ENCODE measurements around the gene CLASP1. TPM values are rescaled to one million over a fixed set of nuclear protein-coding genes. Genes with fewer than 3 reads are reported as not detected.

The CLASP1 gene
- total RNA-seq, 1 experiment from 2014 or later = 49.2 TPM

- intact Hi-C loops (cut with micrococcal nuclease; ENCODE audit: unreplicated experiment) = no loop called here
- POLR2A ChIA-PET = no interaction called here
- no TSS peak for BruUV-seq (replicated peaks)
Observed at GRCh38 chr2:121473512-121473911, 175.8 kb downstream of the CLASP1 start.

GRCh38 chr2:121472470-121472993 lies 176.7 kb downstream of the CLASP1 start:
- no TSS peak for BruUV-seq (replicated peaks)
- ATAC-seq = no peak

More at GRCh38 chr2:121473512-121473911, 175.8 kb downstream of the CLASP1 start:
- in situ Hi-C loops (cut with HindIII; ENCODE audit: low pct_unique_long_range_greater_than_20kb, low sequenced_read_pairs) = no loop called here
- H3K4me1 ChIP-seq (ENCODE audit: control insufficient read depth, insufficient read depth, low read length) = no peaks in the 10 kb centered on the region
- H3K4me3 ChIP-seq (ENCODE audit: low read depth in 2 of 2, low read length in 2 of 2) = no peak overlapping the region
- CTCF ChIA-PET = no interaction called here
- no peaks in the 10 kb centered on the region for H3K36me3 ChIP-seq (ENCODE audit: control insufficient read depth, insufficient read depth, low read length)
- no peak overlapping the region for H3K27ac ChIP-seq (ENCODE audit: low read length)
- DNase-seq (ENCODE audit: low read depth, low spot score) (no peak), ATAC-seq (no peak)
- no peaks in the 10 kb centered on the region for H3K9me3 ChIP-seq (ENCODE audit: control insufficient read depth, insufficient read depth, low read depth, low read length)
- TF ChIP-seq TCF7L2 (IDR thresholded peaks at IDR 0.05; ENCODE audit: low read depth, low read length) = no peak
- TF ChIP-seq SIN3A (IDR thresholded peaks at IDR 0.05; ENCODE audit: borderline replicate concordance, insufficient read depth, low read depth, low read length) = no peak
- no peak for TF ChIP-seq POLR2AphosphoS5 (IDR thresholded peaks at IDR 0.05; ENCODE audit: low read depth, low read length)
- TF ChIP-seq CTCF (IDR thresholded peaks at IDR 0.05) = no peak
- TF ChIP-seq REST (IDR thresholded peaks at IDR 0.05; ENCODE audit: insufficient read depth in 1 of 2, low read depth in 2 of 2, low read length in 1 of 2) = no peak
- H3K27me3 ChIP-seq (ENCODE audit: control insufficient read depth, insufficient read depth, low read length) = no peaks in the 10 kb centered on the region

More at GRCh38 chr2:121472470-121472993, 176.7 kb downstream of the CLASP1 start:
- Histone ChIP-seq H3K36me3 (ENCODE audit: control insufficient read depth, insufficient read depth, low read length) (no peaks in the 10 kb centered on the region), H3K27ac (ENCODE audit: low read length) (no peak overlapping the region), H3K4me1 (ENCODE audit: control insufficient read depth, insufficient read depth, low read length) (no peaks in the 10 kb centered on the region), H3K9me3 (ENCODE audit: control insufficient read depth, insufficient read depth, low read depth, low read length) (no peaks in the 10 kb centered on the region), H3K27me3 (ENCODE audit: control insufficient read depth, insufficient read depth, low read length) (no peaks in the 10 kb centered on the region), H3K4me3 (ENCODE audit: low read depth in 2 of 2, low read length in 2 of 2) (no peak overlapping the region)
- TF ChIP-seq TCF7L2 (IDR thresholded peaks at IDR 0.05; ENCODE audit: low read depth, low read length) (no peak), CTCF (IDR thresholded peaks at IDR 0.05) (no peak), SIN3A (IDR thresholded peaks at IDR 0.05; ENCODE audit: borderline replicate concordance, insufficient read depth, low read depth, low read length) (no peak), POLR2AphosphoS5 (IDR thresholded peaks at IDR 0.05; ENCODE audit: low read depth, low read length) (no peak), REST (IDR thresholded peaks at IDR 0.05; ENCODE audit: insufficient read depth in 1 of 2, low read depth in 2 of 2, low read length in 1 of 2) (no peak)
- in situ Hi-C loops (cut with HindIII; ENCODE audit: low pct_unique_long_range_greater_than_20kb, low sequenced_read_pairs) (no loop called here), intact Hi-C loops (cut with micrococcal nuclease; ENCODE audit: unreplicated experiment) (no loop called here)
- POLR2A ChIA-PET = interaction anchor here (0.6 kb wide), 1 partner anchor 18 kb away, joined by 3 read pairs; no protein-coding TSS in a partner anchor
- no peak for DNase-seq (ENCODE audit: low read depth, low spot score)
- CTCF ChIA-PET = no interaction called here
